Measurements from ENCODE around the gene PLOD2.

GRCh38 chr3:146181216-146181615, 20.2 kb upstream of the PLOD2 start:
- TF ChIP-seq POLR2AphosphoS5 (IDR thresholded peaks at IDR 0.05; ENCODE audit: low read depth, low read length), result no peak
- no peak for TF ChIP-seq POLR2A (IDR thresholded peaks at IDR 0.05; ENCODE audit: low read depth, low read length)
- no peak for TF ChIP-seq TAF1 (IDR thresholded peaks at IDR 0.05; ENCODE audit: low read depth, low read length)
- TF ChIP-seq POU2F2 (IDR thresholded peaks at IDR 0.05; ENCODE audit: low read depth, low read length), result no peak
- TF ChIP-seq PAX5 (IDR thresholded peaks at IDR 0.05; ENCODE audit: insufficient read depth, low read length, severe bottlenecking), result no peak
- TF ChIP-seq SPI1 (IDR thresholded peaks at IDR 0.05; ENCODE audit: low read depth, low read length), result no peak
